Measurements from ENCODE around the gene NRARP.

GRCh38 chr9:137339045-137339907 lies 37.2 kb upstream of the NRARP start:
- TF ChIP-seq, protein P1, sequence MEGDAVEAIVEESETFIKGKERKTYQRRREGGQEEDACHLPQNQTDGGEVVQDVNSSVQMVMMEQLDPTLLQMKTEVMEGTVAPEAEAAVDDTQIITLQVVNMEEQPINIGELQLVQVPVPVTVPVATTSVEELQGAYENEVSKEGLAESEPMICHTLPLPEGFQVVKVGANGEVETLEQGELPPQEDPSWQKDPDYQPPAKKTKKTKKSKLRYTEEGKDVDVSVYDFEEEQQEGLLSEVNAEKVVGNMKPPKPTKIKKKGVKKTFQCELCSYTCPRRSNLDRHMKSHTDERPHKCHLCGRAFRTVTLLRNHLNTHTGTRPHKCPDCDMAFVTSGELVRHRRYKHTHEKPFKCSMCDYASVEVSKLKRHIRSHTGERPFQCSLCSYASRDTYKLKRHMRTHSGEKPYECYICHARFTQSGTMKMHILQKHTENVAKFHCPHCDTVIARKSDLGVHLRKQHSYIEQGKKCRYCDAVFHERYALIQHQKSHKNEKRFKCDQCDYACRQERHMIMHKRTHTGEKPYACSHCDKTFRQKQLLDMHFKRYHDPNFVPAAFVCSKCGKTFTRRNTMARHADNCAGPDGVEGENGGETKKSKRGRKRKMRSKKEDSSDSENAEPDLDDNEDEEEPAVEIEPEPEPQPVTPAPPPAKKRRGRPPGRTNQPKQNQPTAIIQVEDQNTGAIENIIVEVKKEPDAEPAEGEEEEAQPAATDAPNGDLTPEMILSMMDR (tag by site-specific recombination; IDR thresholded peaks at IDR 0.05) = no peak
- no peak for TF ChIP-seq PBX3 (CRISPR knock-in tag; IDR thresholded peaks at IDR 0.05)
- no peak for TF ChIP-seq ZNF645 (tag by site-specific recombination; IDR thresholded peaks at IDR 0.05)
- TF ChIP-seq, protein P2, sequence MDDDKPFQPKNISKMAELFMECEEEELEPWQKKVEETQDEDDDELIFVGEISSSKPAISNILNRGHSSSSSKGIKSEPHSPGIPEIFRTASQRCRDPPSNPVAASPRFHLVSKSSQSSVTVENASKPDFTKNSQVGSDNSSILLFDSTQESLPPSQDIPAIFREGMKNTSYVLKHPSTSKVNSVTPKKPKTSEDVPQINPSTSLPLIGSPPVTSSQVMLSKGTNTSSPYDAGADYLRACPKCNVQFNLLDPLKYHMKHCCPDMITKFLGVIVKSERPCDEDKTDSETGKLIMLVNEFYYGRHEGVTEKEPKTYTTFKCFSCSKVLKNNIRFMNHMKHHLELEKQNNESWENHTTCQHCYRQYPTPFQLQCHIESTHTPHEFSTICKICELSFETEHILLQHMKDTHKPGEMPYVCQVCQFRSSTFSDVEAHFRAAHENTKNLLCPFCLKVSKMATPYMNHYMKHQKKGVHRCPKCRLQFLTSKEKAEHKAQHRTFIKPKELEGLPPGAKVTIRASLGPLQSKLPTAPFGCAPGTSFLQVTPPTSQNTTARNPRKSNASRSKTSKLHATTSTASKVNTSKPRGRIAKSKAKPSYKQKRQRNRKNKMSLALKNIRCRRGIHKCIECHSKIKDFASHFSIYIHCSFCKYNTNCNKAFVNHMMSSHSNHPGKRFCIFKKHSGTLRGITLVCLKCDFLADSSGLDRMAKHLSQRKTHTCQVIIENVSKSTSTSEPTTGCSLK (tag by site-specific recombination; IDR thresholded peaks at IDR 0.05) = no peak
- no peak for TF ChIP-seq ZNF558 (tag by site-specific recombination; IDR thresholded peaks at IDR 0.05)
- TF ChIP-seq ZNF623 (tag by site-specific recombination; IDR thresholded peaks at IDR 0.05) = no peak
- TF ChIP-seq, protein P3, sequence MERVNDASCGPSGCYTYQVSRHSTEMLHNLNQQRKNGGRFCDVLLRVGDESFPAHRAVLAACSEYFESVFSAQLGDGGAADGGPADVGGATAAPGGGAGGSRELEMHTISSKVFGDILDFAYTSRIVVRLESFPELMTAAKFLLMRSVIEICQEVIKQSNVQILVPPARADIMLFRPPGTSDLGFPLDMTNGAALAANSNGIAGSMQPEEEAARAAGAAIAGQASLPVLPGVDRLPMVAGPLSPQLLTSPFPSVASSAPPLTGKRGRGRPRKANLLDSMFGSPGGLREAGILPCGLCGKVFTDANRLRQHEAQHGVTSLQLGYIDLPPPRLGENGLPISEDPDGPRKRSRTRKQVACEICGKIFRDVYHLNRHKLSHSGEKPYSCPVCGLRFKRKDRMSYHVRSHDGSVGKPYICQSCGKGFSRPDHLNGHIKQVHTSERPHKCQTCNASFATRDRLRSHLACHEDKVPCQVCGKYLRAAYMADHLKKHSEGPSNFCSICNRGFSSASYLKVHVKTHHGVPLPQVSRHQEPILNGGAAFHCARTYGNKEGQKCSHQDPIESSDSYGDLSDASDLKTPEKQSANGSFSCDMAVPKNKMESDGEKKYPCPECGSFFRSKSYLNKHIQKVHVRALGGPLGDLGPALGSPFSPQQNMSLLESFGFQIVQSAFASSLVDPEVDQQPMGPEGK (tag by site-specific recombination; IDR thresholded peaks at IDR 0.05) = no peak
- no peak for TF ChIP-seq ZBTB8A (tag by site-specific recombination; IDR thresholded peaks at IDR 0.05)
- no peak for TF ChIP-seq ZNF23 (tag by site-specific recombination; IDR thresholded peaks at IDR 0.05; ENCODE audit: borderline replicate concordance)
- TF ChIP-seq ATF2 (tag by site-specific recombination; IDR thresholded peaks at IDR 0.05; ENCODE audit: low read depth) = no peak
